ENCODE measurements around the gene AKIRIN2. TPM values are rescaled to one million over a fixed set of nuclear protein-coding genes. Genes with fewer than 3 reads are reported as not detected.

AKIRIN2 gene
- total and polyA plus RNA-seq, 9 of the 15 experiments (the other 6 are each of a cell fraction or from before 2014, with no cell fraction given): 5.8 to 63.9 (median 28.1) TPM

DNA sequence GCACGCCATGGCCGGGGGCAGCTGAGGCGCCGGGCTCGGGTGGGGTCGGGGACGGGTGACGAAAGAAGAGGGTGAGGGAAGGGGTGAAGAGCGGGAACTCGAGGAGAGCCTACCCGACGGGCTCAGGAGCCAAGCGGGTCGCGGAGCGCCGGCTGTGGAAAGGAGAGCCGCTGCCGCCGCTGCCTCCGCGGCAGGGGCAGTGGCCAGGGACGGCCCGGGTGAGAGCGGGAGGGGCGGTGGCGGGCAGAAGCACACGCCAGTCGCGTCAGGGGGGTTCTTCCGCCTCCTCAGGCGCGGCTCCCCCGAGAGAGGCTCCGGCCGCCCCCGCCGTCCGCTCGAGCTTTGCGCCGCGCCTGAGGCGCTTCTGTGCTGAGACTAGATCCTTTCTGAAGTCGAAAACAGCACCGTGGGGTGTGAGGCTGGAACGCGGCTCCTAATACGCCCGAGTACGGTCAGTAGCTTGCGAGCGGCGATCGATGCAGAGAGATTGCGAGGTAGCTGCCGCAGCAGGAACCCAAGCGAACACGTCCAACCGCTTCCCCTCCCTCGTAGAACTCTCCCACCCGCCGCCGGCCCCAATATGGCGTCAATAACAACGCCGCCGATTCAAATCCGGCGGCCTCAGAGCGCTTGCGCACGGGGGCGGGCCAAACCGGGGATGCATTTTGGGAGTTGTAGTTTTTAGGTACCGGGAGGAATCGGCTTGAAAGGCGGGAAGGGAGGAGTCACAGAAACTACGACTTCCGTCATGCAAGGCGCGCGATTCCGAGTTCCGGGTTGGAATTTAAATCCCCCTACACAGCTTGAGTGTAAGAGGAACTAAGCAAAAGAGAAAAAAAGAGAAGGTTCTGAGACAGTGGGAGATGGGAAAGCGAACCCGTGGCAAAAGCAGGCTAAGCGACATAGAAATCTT lies at the start of gene AKIRIN2 (continued):
- TF ChIP-seq SRF (CRISPR knock-in tag; IDR thresholded peaks at IDR 0.05) (peak in 1 of 2 experiments; percentile 86; a peak in 1 of 4 replicates), HOXB6 (CRISPR knock-in tag; IDR thresholded peaks at IDR 0.05; ENCODE audit: borderline replicate concordance) (no peak), ETV1 (tag; conservative IDR thresholded peaks at IDR 0.05; ENCODE audit: low read depth) (no peak; the same call in 1 of the 2 replicates), ZNF121 (CRISPR knock-in tag; conservative IDR thresholded peaks at IDR 0.05) (no peak), ZBTB1 (CRISPR knock-in tag; IDR thresholded peaks at IDR 0.05; ENCODE audit: borderline replicate concordance, low read depth) (no peak), ZNF311 (CRISPR knock-in tag; IDR thresholded peaks at IDR 0.05) (no peak), HNRNPLL (IDR thresholded peaks at IDR 0.05; ENCODE audit: low read depth, low read length, poor library complexity, severe bottlenecking) (peak; percentile 53), NR2C1 (IDR thresholded peaks at IDR 0.05) (no peak), NR2C1 (tag; IDR thresholded peaks at IDR 0.05) (peak; percentile 74), ZBED1 (IDR thresholded peaks at IDR 0.05) (no peak), ATF6 (CRISPR knock-in tag; IDR thresholded peaks at IDR 0.05) (no peak), ZNF639 (CRISPR knock-in tag; conservative IDR thresholded peaks at IDR 0.05 in 1 of 2, IDR thresholded peaks at IDR 0.05 in 1 of 2) (no peak), ZBTB26 (CRISPR knock-in tag; IDR thresholded peaks at IDR 0.05) (no peak; the same call in 1 of the 2 replicates), GTF2A2 (tag; IDR thresholded peaks at IDR 0.05) (no peak), MXD1 (CRISPR knock-in tag; IDR thresholded peaks at IDR 0.05; ENCODE audit: borderline replicate concordance, poor library complexity, severe bottlenecking) (no peak)
- TF ChIP-seq, protein P1, sequence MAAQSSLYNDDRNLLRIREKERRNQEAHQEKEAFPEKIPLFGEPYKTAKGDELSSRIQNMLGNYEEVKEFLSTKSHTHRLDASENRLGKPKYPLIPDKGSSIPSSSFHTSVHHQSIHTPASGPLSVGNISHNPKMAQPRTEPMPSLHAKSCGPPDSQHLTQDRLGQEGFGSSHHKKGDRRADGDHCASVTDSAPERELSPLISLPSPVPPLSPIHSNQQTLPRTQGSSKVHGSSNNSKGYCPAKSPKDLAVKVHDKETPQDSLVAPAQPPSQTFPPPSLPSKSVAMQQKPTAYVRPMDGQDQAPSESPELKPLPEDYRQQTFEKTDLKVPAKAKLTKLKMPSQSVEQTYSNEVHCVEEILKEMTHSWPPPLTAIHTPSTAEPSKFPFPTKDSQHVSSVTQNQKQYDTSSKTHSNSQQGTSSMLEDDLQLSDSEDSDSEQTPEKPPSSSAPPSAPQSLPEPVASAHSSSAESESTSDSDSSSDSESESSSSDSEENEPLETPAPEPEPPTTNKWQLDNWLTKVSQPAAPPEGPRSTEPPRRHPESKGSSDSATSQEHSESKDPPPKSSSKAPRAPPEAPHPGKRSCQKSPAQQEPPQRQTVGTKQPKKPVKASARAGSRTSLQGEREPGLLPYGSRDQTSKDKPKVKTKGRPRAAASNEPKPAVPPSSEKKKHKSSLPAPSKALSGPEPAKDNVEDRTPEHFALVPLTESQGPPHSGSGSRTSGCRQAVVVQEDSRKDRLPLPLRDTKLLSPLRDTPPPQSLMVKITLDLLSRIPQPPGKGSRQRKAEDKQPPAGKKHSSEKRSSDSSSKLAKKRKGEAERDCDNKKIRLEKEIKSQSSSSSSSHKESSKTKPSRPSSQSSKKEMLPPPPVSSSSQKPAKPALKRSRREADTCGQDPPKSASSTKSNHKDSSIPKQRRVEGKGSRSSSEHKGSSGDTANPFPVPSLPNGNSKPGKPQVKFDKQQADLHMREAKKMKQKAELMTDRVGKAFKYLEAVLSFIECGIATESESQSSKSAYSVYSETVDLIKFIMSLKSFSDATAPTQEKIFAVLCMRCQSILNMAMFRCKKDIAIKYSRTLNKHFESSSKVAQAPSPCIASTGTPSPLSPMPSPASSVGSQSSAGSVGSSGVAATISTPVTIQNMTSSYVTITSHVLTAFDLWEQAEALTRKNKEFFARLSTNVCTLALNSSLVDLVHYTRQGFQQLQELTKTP (IDR thresholded peaks at IDR 0.05; ENCODE audit: low read depth in 1 of 2, partially characterized antibody in 2 of 2): peak; percentile 49 to 99
